GM12878 (cell line): ENCODE results near the gene TAF4. TPM values are rescaled to one million over a fixed set of nuclear protein-coding genes. Genes with fewer than 3 reads are reported as not detected.

Experiments used
- ATAC-seq: fragments of 200-7000 bp; cut with Tn5 transposase; 3 replicates; pipeline ENCODE4 v1.9.1; 2020; ENCODE audit warnings: mild to moderate bottlenecking, moderate library complexity
- BruUV-seq: library from RNA; stranded (reverse); fragments of 400-500 nt; replicated peaks from 2 replicates; lab custom pipeline; 2021; lab: Mats Ljungman, UMichigan
- CTCF ChIA-PET: fragments of 300-600 bp; sonication (Branson Sonifier 250); formaldehyde crosslinking; extraction: SDS; loops from one replicate; lab custom pipeline; 2021; ENCODE audit warnings: inconsistent platforms; lab: Yijun Ruan, JAX
- POLR2A ChIA-PET: fragments of 350-600 bp; formaldehyde crosslinking; extraction: SDS; loops from one replicate; lab custom pipeline; 2021; ENCODE audit warnings: inconsistent platforms; lab: Charles Lee
- RAD21 ChIA-PET: fragments of 300-600 bp; sonication (Branson Sonifier 250); formaldehyde crosslinking; loops from one replicate; lab custom pipeline; 2023; ENCODE audit warnings: antibody characterized with exemption; ENCODE audit not compliant: unreplicated experiment; lab: Charles Lee
- SMC1A ChIA-PET: fragments of 300-600 bp; sonication (Branson Sonifier 250); formaldehyde crosslinking; loops from one replicate; lab custom pipeline; 2023; ENCODE audit not compliant: unreplicated experiment, uncharacterized antibody; lab: Charles Lee
- DNase-seq: peaks from one replicate; pipeline ENCODE4 v3.0.0-alpha.2; 2011; ENCODE audit warnings: low read depth, low spot score
- FAIRE-seq: peaks from 3 replicates; lab custom pipeline; 2011; peaks lifted over from hg19 to GRCh38; lab: Jason Lieb, UNC
- H2AFZ ChIP-seq: 2 replicates; pipeline ENCODE4 v1.6.0; 2011; ENCODE audit warnings: low read depth, low read length, control low read depth; ENCODE audit not compliant: control insufficient read depth
- H3K27ac ChIP-seq: 2 replicates; pipeline ENCODE4 v1.5.1; 2011; ENCODE audit warnings: control low read depth; ENCODE audit not compliant: control insufficient read depth, insufficient read depth
- H3K27me3 ChIP-seq, 2 experiments: replicated peaks in 1 of 2; 2 replicates each; pipeline versions ENCODE4 v1.6.0 to v1.6.1; 2011; ENCODE audit warnings: low read length in 1 of 2; ENCODE audit not compliant: control insufficient read depth in 2 of 2, insufficient read depth in 2 of 2
- H3K36me3 ChIP-seq, 2 experiments: 2 replicates each; pipeline ENCODE4 v1.5.1; 2011; ENCODE audit warnings: low read length in 1 of 2; ENCODE audit not compliant: control insufficient read depth in 2 of 2, insufficient read depth in 2 of 2
- H3K4me1 ChIP-seq: 2 replicates; pipeline ENCODE4 v1.6.1; 2011; ENCODE audit warnings: mild to moderate bottlenecking, low read length, moderate library complexity, mixed read lengths; ENCODE audit not compliant: control insufficient read depth, insufficient read depth
- H3K4me2 ChIP-seq: 2 replicates; pipeline ENCODE4 v1.6.0; 2011; ENCODE audit warnings: control low read depth; ENCODE audit not compliant: control insufficient read depth, insufficient read depth
- H3K4me3 ChIP-seq: fragments of 200-600 bp; sonication (generic); 2 replicates; pipeline ENCODE4 v1.5.1; 2016
- H3K79me2 ChIP-seq: 2 replicates; pipeline ENCODE4 v1.6.0; 2011; ENCODE audit warnings: low read length; ENCODE audit not compliant: control insufficient read depth, insufficient read depth
- H3K9ac ChIP-seq: 2 replicates; pipeline ENCODE4 v1.8.0; 2011; ENCODE audit warnings: low read length, control low read depth, mixed read lengths; ENCODE audit not compliant: control insufficient read depth, insufficient read depth
- H3K9me3 ChIP-seq: replicated peaks from 3 replicates; pipeline ENCODE4 v1.5.1; 2011; ENCODE audit warnings: mild to moderate bottlenecking, low read length; ENCODE audit not compliant: control insufficient read depth, insufficient read depth
- H4K20me1 ChIP-seq: 2 replicates; pipeline ENCODE4 v1.6.0; 2011; ENCODE audit not compliant: control insufficient read depth, insufficient read depth
- ATF7 ChIP-seq: fragments of 450-650 bp; IDR thresholded peaks from 2 replicates; pipeline ENCODE4 v1.6.1; 2016; ENCODE audit warnings: low read depth, mild to moderate bottlenecking
- FOXM1 ChIP-seq: IDR thresholded peaks from 2 replicates; pipeline ENCODE4 v1.6.1; 2012; ENCODE audit warnings: low read depth, mild to moderate bottlenecking, inconsistent platforms, low read length, moderate library complexity
- MYB ChIP-seq: fragments of 150-350 bp; IDR thresholded peaks from 2 replicates; pipeline ENCODE4 v1.6.1; 2014; ENCODE audit warnings: mild to moderate bottlenecking, low read depth, low read length, borderline replicate concordance
- POLR2AphosphoS5 ChIP-seq: IDR thresholded peaks from 2 replicates; pipeline ENCODE4 v1.6.1; 2011; ENCODE audit warnings: mild to moderate bottlenecking, low read length, inconsistent platforms
- RB1 ChIP-seq: fragments of 450-650 bp; formaldehyde crosslinking; IDR thresholded peaks from 2 replicates; pipeline ENCODE4 v1.6.1; 2017; ENCODE audit warnings: mild to moderate bottlenecking, borderline replicate concordance
- SIX5 ChIP-seq: IDR thresholded peaks from 2 replicates; pipeline ENCODE4 v1.6.1; 2011; ENCODE audit warnings: mild to moderate bottlenecking, low read depth, low read length, moderate library complexity; ENCODE audit not compliant: severe bottlenecking
- WGBS: methylation state at CpG from one replicate; pipeline ENCODE4 v1.1.6; 2016; ENCODE audit warnings: low lambda C conversion rate; ENCODE audit not compliant: insufficient replicate concordance, insufficient coverage; ENCODE audit errors: missing lambda C conversion rate; 5-methylcytosine and 5-hydroxymethylcytosine counted together
- in situ Hi-C: fragments of 300-500 bp; cut with MboI; formaldehyde crosslinking; loops from 9 replicates; pipeline ENCODE4 v1.14.3; 2018; ENCODE audit warnings: mixed read lengths
- intact Hi-C: fragments of 100-400 bp; cut with micrococcal nuclease; formaldehyde crosslinking; loops from one replicate; pipeline ENCODE4 v1.14.2; 2022; ENCODE audit not compliant: unreplicated experiment
- polyA plus RNA-seq, 11 experiments: library from polyadenylated mRNA; depleted of rRNA in 4 of 11; unstranded in 6 of 11; stranded (reverse) in 5 of 11; fragments of >200 nt; fragmentation: Nextera tagmentation in 4 of 11; fragmentation: Illumina TruSeq in 1 of 11; extraction: Ambion mirVana in 4 of 11; extraction: Trizol in 1 of 11; gene quantifications; 1 replicate in 1 of 11; 2 replicates in 10 of 11; pipeline versions ENCODE4 v1.2.1 to v1.2.3, GENCODE V29; 2011 to 2016; ENCODE audit warnings: inconsistent platforms in 2 of 11, missing spikeins in 2 of 11, low read depth in 1 of 11
- total RNA-seq, 4 experiments: library from RNA; depleted of rRNA in 3 of 4; stranded (reverse); fragments of >200 nt in 3 of 4; fragmentation: Illumina TruSeq in 1 of 4; extraction: Trizol in 1 of 4; gene quantifications; 2 replicates each; pipeline versions ENCODE4 v1.2.1 to v1.2.3, GENCODE V29; 2013 to 2021
- TF ChIP-seq, protein P1 (sequence below): IDR thresholded peaks from 2 replicates; pipeline ENCODE4 v1.6.1; 2011; ENCODE audit warnings: borderline replicate concordance, low read depth, mild to moderate bottlenecking, moderate library complexity, mixed read lengths, low read length; ENCODE audit not compliant: insufficient read depth; ENCODE audit errors: extremely low read length

Gene TAF4
- total and polyA plus RNA-seq, 10 of the 15 experiments (the other 5 are each of a cell fraction or from before 2014, with no cell fraction given) = 0.39 to 16.9 (median 3.4) TPM

DNA sequence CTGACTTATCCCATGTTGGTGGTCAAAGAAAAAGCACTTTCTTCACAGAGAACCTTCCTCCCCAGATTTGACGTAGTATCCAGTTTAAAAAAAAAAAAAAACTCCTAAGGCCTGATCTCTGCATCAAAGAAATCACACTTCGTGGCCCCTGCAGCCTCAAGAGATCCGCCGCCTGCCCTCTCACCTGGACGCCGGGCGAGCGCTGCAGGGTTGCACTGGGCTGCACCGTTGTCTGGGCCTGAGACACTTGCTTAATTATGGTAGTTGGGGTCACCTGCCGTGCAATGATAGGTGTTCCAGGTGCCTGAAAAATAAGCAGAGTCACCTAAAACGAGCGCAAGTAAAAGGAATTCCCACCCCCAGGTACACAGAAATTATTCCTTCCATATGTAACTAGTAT lies 53.0 kb downstream of the TAF4 start:
- Histone ChIP-seq H3K79me2 (no peaks in the 10 kb centered on the region), H3K9ac (no peak overlapping the region), H3K4me3 (no peak overlapping the region), H3K27ac (no peak overlapping the region), H3K4me1 (no peaks in the 10 kb centered on the region), H3K4me2 (no peak overlapping the region), H2AFZ (no peak overlapping the region), H3K36me3 (peaks cover 14 to 37% of the 10 kb centered on the region in 2 experiments), H3K9me3 (no peaks in the 10 kb centered on the region), H4K20me1 (no peaks in the 10 kb centered on the region), H3K27me3 (no peaks in the 10 kb centered on the region)
- ChIA-PET CTCF (no interaction called here), RAD21 (no interaction called here), POLR2A (no interaction called here), SMC1A (no interaction called here)
- BruUV-seq = no TSS peak
- intact Hi-C loops = loop anchor here (5.0 to 10.0 kb wide), 2 partner anchors 110 to 372 kb away; partner anchors contain the start of genes LSM14B and RPS21
- in situ Hi-C loops = loop anchor here (5.0 to 25.0 kb wide), 2 partner anchors 115 to 375 kb away; partner anchors contain the start of gene RPS21
- TF ChIP-seq SIX5 (no peak), FOXM1 (no peak), POLR2AphosphoS5 (no peak), RB1 (no peak), MYB (no peak), ATF7 (no peak)
- TF ChIP-seq, protein P1, sequence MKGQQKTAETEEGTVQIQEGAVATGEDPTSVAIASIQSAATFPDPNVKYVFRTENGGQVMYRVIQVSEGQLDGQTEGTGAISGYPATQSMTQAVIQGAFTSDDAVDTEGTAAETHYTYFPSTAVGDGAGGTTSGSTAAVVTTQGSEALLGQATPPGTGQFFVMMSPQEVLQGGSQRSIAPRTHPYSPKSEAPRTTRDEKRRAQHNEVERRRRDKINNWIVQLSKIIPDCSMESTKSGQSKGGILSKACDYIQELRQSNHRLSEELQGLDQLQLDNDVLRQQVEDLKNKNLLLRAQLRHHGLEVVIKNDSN = no peak
- WGBS = 96% methylated on average over 12 of the region's 12 CpGs
- no peak for ATAC-seq
- no peak for FAIRE-seq
- no peak for DNase-seq
